ENCODE data around the gene CES3. TPM values are rescaled to one million over a fixed set of nuclear protein-coding genes. Genes with fewer than 3 reads are reported as not detected.
"Not testable (repeated sequence)": the region's sequence is repeated elsewhere in the genome, so short reads cannot be mapped to it uniquely, and the experiment has no call there.

The CES3 gene
- total RNA-seq, 1 donor = 0.54 TPM

DNA sequence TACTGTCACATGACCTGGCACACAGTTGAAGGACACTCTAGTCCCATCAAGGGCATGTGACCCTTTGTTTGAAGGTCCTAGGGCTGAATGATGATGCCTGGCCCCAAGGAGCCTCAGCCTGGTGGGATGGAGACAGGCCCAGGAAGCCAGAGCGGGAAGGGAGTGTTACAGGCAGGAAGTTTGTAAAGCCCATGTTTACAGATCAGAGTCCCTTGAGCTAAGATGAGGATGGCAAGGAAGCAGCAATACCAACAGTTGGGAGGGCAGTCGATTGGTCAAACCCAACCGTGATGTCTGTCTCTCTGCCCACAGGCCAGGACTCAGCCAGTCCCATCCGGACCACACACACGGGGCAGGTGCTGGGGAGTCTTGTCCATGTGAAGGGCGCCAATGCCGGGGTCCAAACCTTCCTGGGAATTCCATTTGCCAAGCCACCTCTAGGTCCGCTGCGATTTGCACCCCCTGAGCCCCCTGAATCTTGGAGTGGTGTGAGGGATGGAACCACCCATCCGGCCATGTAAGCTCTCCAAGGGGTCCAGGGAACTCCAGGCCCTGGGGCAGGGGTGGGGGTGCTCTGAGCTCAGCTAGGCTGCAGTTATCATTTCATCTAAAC, 23.2 kb upstream of the CES3 start:
- no peak overlapping the region for H3K4me3 ChIP-seq (ENCODE audit: low read depth, low read length)

DNA sequence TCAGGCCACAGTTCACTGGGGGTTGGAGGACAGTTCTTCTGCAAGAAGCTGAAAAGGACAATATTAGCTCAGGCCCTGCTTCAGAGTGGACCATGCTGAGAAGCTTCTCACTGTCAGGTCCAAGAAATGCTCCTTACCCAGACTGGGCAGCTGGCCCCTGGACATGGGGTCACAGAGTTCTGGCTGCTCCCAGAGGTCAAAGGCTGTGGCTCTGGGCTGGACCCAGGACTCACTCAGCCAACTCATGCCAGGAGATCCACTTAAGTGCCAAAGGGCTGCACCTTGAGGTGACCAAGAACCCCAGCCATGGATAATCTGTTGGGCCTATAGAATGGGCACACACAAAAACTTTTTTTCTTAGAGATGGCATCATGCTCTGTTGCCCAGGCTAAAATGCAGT, 21.7 kb upstream of the CES3 start:
- H3K4me3 ChIP-seq (ENCODE audit: low read depth, low read length) = no peak overlapping the region
- no peak for TF ChIP-seq CTCF (IDR thresholded peaks at IDR 0.05; ENCODE audit: insufficient read depth, low read length)
- no peak for DNase-seq (ENCODE audit: low read depth)

More for the DNA sequence above, 23.2 kb upstream of the CES3 start:
- TF ChIP-seq CTCF (IDR thresholded peaks at IDR 0.05; ENCODE audit: insufficient read depth, low read length) = no peak
- no peak for DNase-seq (ENCODE audit: low read depth)

DNA sequence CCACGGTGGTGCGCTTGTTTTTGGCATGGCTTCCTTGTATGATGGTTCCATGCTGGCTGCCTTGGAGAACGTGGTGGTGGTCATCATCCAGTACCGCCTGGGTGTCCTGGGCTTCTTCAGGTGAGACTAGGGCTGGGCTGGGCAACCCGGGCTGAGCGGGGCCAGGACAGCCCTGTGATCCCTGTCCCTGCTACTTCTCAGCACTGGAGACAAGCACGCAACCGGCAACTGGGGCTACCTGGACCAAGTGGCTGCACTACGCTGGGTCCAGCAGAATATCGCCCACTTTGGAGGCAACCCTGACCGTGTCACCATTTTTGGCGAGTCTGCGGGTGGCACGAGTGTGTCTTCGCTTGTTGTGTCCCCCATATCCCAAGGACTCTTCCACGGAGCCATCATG, 20.8 kb upstream of the CES3 start:
- no peak for DNase-seq (ENCODE audit: low read depth)
- no peak for TF ChIP-seq CTCF (IDR thresholded peaks at IDR 0.05; ENCODE audit: insufficient read depth, low read length)
- H3K4me3 ChIP-seq (ENCODE audit: low read depth, low read length) = no peak overlapping the region

- H3K4me3 ChIP-seq (ENCODE audit: low read depth, low read length) = no peak overlapping the region
- no peak for DNase-seq (ENCODE audit: low read depth)
- TF ChIP-seq CTCF (IDR thresholded peaks at IDR 0.05; ENCODE audit: insufficient read depth, low read length) = no peak
These were observed 18.1 kb upstream of the CES3 start for GRCh38 chr16:66942981-66943380.

DNA sequence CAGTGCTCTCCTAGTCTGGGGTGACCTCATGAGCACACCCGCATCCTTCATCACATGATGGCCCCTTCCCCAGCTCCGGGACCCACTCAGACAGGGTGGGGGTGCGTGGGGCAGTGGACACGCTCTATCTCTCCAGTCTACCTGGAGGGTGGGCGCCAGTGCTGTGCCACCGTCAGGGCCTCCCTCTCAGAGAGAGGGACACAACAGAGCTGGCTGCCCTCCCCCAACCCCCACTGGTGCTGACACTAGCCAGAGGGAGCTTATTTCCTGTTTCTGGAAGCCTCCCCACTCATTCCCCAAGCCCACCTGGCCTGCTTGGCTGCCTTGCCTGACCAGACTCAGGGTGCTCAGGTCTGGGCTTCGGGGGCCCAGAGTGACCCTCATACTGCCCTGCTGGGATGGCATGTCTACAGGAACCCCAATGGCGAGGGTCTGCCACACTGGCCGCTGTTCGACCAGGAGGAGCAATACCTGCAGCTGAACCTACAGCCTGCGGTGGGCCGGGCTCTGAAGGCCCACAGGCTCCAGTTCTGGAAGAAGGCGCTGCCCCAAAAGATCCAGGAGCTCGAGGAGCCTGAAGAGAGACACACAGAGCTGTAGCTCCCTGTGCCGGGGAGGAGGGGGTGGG, 17.5 kb upstream of the CES3 start:
- no peak overlapping the region for H3K4me3 ChIP-seq (ENCODE audit: low read depth, low read length)
- TF ChIP-seq CTCF (IDR thresholded peaks at IDR 0.05; ENCODE audit: insufficient read depth, low read length) = no peak
- DNase-seq (ENCODE audit: low read depth) = no peak

GRCh38 chr16:66944054-66944441, 17.0 kb upstream of the CES3 start:
- no peak for TF ChIP-seq CTCF (IDR thresholded peaks at IDR 0.05; ENCODE audit: insufficient read depth, low read length)
- no peak for DNase-seq (ENCODE audit: low read depth)
- H3K4me3 ChIP-seq (ENCODE audit: low read depth, low read length) = no peak overlapping the region

DNA sequence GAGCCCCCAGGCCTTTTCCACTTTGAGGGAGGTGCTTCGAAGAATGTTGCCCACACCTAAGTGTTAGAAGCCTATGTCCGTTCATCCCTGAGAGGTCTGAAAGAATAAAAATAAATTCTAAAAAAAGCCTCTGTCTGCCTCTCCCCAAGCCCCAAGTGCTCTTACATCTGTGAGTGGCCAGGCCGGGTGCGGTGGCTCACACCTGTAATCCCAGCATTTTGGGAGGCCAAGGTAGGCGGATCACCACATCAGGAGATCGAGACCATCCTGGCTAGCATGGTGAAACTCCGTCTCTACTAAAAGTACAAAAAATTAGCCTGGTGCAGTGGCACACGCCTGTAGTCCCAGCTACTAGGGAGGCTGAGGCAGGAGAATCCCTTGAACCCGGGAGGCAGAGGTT, 16.1 kb upstream of the CES3 start:
- H3K4me3 ChIP-seq (ENCODE audit: low read depth, low read length); DNase-seq (ENCODE audit: low read depth): not testable (repeated sequence)
